HEK293T (cell line): ENCODE data around the gene COL6A5.

Experiments
- CTCF ChIA-PET: fragments of 350-600 bp; formaldehyde crosslinking; extraction: SDS; loops from one replicate; lab custom pipeline; 2021; ENCODE audit warnings: antibody characterized with exemption, inconsistent platforms; lab: Yijun Ruan, JAX
- POLR2A ChIA-PET: fragments of 350-600 bp; formaldehyde crosslinking; extraction: SDS; loops from one replicate; lab custom pipeline; 2020; ENCODE audit warnings: antibody characterized with exemption, inconsistent platforms; lab: Yijun Ruan, JAX
- DNase-seq: peaks from one replicate; pipeline ENCODE4 v3.0.0; 2012; ENCODE audit warnings: mixed read lengths; ENCODE audit errors: extremely low spot score
- ARNT ChIP-seq: fragments of 450-650 bp; IDR thresholded peaks from 2 replicates; pipeline ENCODE4 v1.6.1; 2017; ENCODE audit warnings: mild to moderate bottlenecking
- BHLHE40 ChIP-seq: fragments of 450-650 bp; IDR thresholded peaks from 2 replicates; pipeline ENCODE4 v1.6.1; 2016; ENCODE audit warnings: mild to moderate bottlenecking, moderate library complexity, borderline replicate concordance
- FOXK2 ChIP-seq: fragments of 450-650 bp; IDR thresholded peaks from 2 replicates; pipeline ENCODE4 v1.6.1; 2016; ENCODE audit warnings: mild to moderate bottlenecking

Gene COL6A5

DNA sequence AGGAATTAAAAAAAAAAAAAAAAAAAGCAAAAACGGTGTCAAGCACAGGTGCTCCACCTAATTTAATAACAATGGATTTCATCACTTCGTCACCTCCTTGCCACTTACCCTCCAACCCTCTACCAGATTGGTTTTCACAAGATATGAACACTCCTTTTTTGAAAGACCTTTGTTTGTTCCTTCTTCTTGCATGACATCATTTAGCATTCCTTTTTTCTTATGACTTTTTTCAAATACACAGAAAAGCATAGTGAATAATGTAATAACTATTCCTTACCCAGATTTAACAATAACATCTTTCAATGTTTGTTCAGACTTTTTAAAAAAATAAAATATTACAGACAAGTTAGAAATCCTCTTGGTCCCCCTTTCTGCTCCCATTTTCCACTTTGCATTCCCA, 187.8 kb downstream of the COL6A5 start:
- ChIA-PET POLR2A (no interaction called here), CTCF (no interaction called here)
- DNase-seq = no peak
- TF ChIP-seq BHLHE40 (no peak), ARNT (no peak), FOXK2 (no peak)
